ENCODE data around the gene ABHD13.

ABHD13 gene

DNA sequence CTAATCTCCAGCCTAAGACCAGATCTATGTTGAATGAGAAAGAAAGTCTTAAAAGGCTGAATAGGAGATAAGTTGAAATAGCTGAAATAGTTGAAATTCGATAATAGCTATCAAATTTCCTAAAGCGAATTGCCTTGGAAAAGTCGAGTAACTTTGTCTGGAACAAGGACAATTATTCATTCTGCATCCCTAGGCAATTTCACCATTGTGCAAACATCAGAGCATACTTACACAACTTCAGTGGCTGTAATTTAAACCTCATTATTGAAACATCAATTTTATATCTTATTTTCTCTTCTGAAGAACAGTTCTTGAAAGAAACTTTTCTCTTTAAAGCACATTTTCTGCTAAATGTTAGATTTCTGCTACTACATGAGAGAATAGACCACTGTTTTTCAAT is 64.9 kb downstream of the ABHD13 start:
- no peak for DNase-seq (ENCODE audit: low read depth in 1 of 2, low spot score in 1 of 2)

All from stimulated activated CD4-positive, alpha-beta T cell treated with anti-CD3 and anti-CD28 coated beads, Interleukin-15, amount 100 ng/mL, for 1 hour (primary cell).